Stimulated activated CD4-positive, alpha-beta T cell treated with anti-CD3 and anti-CD28 coated beads, Interleukin-15, amount 100 ng/mL, for 1 hour (primary cell): ENCODE data around the gene RASGRP1.
"Not testable (repeated sequence)": the region's sequence is repeated elsewhere in the genome, so short reads cannot be mapped to it uniquely, and the experiment has no call there.

Experiments used
- DNase-seq, 2 donors: peaks; one replicate each; pipeline ENCODE4 v3.0.0-alpha.2; 2020; ENCODE audit warnings: low read depth in 1 of 2, low spot score in 1 of 2

RASGRP1 gene

DNA sequence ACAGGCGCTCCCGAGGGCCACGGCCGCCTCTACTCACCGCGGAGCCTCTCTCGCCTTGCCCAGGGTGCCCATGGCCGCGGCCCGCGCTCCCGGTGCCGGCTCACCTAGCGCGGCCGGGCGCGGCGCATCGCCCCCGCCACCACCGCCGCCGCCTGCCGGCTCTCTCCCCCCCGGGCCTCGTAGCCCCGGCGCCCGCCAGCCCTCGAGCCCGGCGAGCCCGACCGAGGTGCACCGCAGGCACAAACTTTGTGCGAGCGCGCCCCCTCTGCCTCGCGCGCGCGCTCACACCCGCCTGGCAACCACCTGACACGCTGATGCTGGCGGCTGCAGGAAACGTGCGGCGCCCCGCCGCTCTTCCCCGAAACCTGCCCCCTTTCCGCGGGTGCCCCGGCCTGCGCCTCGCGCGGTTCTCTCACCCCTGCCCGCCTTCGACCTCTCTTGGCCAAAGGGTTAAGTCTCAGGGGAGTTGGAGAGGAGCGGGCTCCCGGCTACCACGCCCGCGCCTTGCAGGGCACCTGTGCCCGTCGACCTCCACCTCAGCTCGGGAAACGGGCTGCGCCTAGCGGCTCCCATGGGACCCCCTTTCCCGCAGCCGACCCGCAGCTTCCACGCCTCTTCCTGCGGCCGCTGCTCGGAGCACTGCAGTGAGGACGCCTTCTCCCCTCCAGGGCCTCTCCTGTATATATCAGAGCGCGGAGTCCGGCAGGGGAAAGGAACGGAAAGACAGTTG lies at the start of gene RASGRP1:
Gene RASGRP1, minus strand, starts transcription at position 258 of the 730 bp plus-strand sequence. Its CDS starts 186 bp downstream, at position 72.
- DNase-seq: peak; percentile 77

DNA sequence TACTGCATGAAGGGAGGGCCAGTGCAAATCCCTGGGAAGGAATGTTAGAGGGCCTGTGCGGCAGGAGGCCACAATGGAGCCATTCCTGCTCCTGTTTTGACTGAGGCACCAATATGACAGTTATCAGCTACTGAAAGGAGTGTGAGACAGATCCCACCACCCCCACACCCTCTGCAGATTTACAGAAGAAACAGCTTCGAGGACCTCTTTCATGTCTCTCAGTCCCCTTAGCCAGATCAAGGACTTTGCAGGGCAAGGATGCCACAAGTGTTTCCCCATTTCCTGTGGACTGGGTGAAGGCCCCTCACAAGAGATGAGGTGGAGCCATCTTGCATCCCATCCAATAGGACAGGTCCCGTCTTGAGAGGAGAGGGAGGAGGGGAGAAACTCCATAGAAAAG lies 48.5 kb upstream of the RASGRP1 start:
- no peak for DNase-seq

DNA sequence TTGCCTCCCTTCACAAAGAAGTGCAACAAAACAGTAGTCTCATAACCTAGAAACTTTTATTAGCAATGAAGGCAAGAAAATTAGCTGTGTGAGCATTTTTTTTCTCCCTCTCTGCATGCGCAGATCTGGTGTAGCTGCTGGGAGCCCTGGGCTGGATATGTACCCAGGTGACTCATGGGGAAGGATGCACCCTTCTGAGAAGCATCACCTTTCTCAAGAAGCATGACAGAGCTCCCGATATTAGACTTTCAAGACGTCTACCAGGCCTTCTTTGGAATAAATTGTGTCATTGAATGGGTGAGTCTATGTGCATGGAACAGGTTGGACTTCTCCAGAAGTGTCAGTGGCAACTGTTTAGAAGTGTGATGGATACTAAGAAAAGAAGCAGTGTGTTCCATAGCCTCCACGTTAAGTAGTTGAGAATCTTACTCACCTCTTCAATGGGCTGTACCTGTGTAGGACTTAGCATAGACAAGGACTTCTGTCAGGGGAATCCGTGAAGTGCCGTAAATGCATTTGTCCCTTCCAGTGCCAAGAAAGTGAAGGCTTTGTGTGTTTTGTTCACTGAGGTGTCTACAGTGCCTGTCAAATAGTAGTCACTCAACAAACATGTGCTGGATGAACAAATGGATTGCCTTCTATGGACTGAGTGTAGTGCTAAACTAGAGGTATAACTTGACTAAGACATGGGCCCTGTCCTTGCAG lies 47.7 kb upstream of the RASGRP1 start:
- peak; percentile 5 to 8 for DNase-seq

DNA sequence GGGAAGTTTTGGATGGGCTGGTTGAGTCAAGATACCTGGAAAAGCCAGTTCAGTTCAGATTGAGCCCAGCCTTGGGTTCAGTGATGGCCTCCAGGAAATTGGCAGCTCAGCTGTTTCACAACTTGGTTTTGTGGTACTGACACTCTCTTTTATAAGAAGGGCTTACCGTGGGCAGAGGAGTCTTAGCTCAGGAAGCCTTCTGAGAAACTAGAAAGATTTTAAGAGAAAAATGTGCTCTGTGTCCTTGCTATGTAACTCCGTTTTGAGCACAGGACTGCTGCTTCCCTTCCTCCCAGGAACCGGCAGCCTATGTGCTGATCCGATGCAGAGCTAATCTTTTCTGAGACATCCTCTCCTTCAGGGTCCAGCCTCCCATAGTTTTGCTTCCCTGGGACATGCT lies 46.6 kb upstream of the RASGRP1 start:
- DNase-seq: peak in 1 of 2 donors; percentile 13

DNA sequence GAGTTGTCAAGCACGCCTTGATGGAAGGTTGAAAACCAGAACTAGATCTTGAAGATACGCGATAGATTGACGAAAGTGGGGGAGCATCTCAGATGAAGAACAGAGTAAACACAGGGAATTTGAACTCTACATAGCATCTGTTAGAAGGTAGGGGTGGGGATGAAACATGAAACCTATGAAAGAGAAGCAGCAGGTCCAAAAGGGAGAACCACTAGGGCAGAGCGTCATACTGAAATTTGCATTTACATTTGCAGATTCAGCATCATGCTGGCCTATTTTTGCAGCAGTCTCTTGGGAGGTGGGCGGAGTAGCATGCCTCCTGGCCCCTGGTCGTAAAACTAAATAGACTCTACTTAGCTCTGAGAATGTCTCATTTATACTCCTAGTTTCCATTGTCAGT lies 46.1 kb upstream of the RASGRP1 start:
- DNase-seq: no peak

DNA sequence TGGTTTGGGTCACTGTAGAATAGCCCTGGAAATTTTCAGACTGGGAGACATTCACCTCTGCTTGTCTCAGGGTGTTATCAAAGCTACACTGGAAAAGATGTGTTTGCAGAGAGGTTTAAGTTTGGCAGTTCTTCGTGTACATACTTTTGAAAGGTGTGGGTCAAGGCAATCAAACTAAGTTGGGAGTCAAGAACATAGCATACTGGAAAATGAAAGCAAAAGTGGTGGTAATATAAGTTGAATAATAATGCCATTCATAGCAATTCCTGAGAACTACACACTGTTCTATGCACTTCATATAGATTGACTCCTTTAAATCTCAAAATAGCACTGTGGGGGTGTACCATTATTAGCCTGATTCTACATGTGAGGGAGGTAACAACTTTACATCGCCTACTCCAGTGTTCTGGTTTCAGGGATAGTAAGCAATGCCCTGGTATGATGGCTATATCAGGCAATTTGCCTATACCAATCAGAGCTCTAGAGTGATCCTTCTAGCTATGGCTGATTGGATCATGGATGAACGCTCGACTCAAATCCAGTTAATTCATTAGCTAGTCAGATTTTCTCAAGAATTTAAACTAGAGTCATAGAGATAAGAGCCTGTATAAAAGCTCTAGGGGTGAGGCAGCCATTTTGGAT lies 44.6 kb upstream of the RASGRP1 start:
- no peak for DNase-seq

DNA sequence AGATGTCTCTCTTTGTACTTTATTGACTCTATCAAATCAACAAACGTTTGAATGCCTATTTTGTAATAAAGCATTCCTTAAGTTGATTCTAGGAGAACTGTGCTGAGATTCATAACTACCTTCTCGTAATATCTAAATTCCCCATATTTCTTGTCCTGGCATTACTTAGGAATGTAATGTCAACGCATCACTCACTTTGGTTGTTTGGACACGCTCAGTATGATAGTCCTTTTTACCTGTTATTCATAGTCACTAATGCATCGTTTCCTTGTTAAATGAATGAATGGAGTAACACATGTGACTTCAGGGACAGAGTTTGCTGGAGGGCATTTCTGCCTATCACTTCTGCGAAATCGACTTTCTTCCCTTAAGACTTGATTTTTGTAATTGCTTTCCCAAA lies 44.1 kb upstream of the RASGRP1 start:
- no peak for DNase-seq

DNA sequence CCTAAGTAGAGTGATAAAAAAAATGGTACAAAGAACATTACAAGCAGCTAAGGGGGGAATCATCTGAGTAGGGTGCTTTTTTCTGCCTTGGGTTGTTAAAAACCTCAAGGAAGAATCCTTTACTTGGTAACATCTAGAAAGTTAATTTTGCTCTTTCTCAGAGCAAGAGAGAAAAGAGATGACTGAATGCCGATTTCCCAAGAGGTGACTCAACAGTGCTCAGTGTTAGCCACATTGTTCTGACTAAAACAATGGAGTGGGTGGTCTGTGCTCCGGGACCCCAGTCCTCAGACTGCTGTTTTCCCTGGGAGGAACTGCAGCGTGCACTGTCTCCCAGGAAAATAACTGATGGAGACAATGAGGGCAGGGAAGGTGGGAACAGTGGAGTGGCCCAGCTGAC lies 41.1 kb upstream of the RASGRP1 start:
- DNase-seq: no peak

DNA sequence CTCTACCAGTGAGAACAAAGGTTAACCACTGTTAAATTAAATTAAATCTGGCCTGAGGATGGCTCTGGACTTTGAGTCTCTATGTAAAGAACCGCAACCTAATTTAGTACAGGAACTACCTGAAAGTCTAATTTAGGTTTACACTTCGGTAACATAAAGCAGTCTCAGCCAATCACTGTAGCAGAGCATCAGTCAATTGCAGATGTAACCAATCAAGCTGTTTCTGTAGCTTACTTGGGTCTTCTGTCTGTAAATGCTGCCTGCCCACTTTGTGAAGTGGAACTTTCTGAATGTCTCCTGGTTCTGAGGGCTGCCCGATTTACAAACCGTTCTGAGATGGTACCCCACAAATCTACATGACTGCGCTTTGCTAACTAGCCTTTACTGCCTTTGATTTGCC lies 39.1 kb upstream of the RASGRP1 start:
- DNase-seq: no peak

DNA sequence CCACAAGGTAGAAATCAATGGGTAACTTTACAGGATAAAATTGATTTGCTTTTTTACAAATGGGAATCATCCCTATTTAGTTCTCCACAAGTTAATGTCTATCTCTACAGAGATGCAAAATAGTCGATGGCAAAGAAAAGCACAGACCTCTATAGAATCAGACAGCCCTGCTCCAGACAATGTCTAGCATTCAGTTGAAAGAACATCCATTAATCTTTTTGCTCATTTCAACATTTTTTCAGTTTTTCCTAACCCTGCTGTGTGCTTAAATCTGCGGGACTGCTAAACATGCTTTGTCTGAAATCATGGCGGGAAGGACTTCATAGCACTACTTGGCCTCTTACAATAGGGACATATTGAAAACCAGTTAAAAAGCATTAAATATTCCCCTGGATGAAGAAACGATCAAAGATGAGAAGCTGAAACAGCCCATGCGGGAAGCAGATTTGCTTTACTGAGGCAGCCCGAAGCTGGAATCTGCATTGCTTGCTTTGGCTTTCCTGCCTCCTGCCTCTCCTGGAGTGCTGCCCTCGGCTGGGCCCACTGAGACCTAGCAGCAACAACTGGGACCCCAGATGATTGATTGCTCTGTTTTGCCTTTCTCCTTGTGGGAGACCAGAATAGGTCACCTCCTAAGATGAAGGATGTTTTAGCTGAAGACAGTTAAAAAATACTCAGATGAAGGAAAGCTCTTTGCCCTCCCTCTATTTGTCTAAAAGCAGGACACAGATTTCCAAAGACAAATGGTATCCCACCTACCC lies 38.5 kb upstream of the RASGRP1 start:
- DNase-seq: no peak

DNA sequence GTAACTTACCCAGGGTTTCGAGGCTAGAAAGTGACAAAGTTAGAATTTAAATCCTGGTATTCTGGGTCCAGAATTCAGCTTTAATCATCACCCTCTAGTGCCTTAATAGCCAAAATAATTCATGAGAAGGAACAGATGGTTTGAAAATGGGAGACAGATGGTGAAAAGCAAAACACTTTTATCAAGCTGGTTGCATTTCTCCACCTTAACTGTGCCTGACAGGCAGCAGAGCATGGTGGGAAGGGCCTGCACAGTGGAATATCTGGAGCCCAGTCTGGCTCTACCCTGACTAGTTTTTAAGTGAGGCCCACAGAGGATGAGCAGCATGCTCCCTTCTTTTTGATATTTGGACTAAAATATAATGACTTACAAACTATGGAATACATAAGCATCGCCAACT lies 35.6 kb upstream of the RASGRP1 start:
- DNase-seq: no peak

DNA sequence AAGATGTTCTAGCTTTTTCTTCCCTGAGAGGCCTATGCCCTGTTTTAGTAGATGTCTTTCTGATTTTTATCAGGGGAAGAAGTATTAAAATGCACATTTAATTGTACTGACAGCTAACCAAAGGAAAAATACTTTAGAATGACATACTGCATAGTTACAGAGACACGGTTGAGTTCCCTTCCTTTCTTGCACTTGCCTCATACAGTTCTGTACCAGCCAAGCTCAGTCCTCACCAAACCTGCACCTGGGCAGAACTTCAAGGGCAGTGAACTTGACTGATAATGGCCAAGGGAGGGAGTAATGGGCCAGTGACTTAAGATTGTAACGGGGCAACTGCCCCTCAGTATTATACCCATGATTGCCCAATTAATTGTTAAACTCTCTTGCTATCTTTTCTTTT lies 34.1 kb upstream of the RASGRP1 start:
- DNase-seq: no peak

DNA sequence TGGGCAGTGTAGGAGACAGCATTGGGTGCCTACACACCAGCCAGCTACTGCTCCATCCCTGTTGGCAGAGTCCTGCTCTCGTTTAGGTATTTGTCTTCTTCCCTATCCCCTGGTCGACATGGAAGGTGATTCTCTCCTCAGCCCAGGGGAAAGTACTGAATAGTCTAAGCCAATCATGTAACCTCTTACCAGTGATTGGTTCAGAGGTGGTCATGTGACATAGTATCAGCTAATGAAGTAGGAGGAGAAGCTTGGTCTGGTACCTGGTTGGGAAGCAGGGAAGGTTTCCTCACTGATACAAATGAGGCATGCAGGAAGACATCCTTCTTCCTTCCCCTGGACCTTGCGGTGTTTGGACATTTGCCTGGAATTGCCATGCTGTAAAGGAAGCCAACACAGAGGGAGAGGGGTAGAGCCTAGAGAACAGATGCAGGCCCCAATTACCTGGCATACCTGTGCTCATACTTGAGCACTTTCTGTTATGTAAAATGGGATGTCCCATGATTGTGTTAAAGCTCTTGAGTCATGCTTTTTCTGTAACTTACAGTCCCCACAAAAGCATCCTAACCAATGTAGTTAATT lies 32.7 kb upstream of the RASGRP1 start:
- DNase-seq: no peak

DNA sequence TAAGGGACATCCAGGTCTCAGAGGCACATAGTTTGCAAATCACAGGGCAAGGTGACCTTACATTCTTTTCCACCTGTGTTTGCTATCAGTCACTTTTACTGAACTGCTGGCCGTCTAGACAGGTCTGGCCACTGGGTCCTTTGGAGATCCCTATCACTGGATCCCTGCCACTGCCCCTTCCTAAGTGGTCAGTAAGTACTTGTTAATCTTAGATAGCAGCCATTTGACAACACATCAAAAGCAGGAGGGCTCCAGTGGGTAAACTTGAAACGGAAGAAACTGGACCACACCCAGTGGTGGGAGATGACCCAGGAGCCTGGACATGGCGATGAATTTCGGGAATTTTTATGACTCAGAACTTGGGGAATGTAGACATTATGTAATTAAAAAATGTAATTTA lies 28.9 kb upstream of the RASGRP1 start:
- DNase-seq: no peak

DNA sequence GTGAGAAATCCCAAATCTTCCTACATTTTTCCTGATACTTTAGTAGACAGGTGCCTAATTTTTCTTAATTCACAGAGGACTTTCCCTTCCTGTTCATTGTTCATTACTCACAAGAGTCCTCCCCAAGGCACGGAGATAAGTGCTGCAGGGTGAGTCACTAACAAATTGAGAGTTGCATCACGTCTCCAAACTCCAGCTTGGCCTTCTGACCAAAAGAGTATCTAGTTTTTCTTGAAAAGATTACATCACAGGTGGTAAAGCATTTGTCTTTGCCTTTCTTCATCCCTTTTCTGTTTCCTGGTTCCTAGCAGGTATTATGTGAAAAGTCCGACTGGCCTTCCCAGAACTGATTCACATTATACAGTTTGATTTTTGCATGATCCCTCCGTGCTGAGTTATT lies 24.9 kb upstream of the RASGRP1 start:
- DNase-seq: no peak

DNA sequence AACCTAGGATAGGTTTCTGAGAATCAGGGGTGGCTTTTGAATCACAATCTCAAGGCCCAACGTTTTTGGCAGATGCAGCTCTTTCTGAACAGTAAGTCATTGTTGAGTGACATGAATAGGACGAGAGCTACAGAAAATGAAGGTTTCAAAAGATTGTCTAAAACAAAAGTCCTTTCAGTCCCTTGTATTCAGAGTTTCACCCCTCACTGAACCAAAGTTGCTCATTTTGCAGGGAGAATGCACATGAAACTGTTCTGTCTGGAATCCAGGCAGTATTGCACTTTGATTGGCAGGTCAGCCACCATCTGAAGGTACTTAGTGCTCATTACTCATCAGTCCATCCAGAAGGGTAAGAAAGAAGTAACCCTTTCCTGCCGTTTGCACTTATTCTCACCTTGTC lies 24.1 kb upstream of the RASGRP1 start:
- DNase-seq: no peak

DNA sequence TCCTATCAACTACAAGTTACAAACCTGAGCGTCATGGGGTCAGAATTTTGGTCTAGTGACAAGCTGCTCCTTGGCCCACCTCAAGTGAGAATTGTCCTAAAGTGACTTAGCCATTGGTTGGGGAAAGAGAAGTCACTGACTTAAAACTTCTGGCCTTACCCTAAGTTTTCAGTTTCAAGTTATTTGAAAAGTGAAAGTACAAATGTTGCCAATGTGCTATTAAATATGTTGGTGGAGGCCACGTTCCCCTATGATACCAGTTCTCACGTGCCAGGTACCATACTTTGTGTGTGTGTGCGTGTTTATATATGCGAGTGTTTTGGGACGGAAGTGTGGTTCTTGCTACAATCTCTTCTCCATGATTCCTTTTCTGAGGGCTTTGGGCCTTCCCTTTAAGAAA lies 22.6 kb upstream of the RASGRP1 start:
- DNase-seq: no peak

DNA sequence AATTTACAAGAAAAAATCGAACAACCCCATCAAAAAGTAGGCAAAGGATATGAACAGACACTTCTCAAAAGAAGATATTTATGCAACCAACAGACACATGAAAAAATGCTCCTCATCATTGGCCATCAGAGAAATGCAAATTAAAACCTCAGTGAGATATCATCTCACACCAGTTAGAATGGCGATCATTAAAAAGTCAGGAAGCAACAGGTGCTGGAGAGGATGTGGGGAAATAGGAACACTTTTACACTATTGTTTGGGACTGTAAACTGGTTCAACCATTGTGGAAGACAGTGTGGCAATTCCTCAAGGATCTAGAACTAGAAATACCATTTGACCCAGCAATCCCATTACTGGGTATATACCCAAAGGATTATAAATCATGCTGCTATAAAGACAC lies 21.4 kb upstream of the RASGRP1 start:
- not testable (repeated sequence) for DNase-seq

DNA sequence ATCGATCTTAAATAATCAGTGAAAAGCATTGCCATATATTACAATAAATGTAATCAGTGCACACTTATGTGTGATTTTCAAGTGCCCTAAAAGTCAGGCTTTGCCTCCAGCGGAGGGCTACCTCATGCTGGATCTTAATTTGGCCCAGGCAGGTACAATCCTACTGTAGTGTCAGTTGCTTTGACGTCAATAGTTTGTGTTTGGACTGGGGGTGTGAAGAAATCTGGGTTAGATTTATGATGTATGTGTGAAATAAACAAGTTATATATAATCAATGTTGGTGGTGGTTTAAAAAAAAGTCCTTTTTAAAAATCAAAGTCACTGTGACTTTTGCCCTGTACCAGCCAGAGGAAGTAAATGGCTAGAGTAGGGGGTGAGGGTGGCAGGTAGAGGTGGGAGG lies 14.0 kb upstream of the RASGRP1 start:
- no peak for DNase-seq

DNA sequence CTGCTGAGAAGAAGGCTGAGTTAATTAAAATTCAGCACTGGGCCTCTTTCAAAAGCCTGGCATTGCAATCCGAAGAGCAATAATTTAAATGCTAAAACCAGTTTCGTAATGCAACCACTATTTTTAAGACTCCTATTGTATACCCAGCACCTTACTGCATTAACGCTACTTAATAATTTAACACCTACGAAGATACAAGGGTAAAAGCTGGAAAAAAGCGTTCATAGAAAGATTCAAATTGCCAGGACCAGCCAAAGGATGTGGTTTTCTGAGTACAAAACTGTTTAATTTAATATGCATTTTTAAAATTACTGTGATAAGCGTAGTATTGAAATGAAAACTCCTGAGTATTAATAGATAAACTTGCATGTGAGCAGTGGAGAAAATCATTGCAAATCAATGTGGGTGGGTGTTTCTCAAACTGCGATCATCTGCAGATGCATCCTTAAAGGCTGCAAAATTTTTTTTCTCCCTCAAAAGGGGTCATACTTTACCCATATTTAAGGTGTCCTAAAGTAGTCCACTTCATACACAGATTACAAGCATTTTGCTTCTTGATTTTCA lies 12.9 kb upstream of the RASGRP1 start:
- no peak for DNase-seq

DNA sequence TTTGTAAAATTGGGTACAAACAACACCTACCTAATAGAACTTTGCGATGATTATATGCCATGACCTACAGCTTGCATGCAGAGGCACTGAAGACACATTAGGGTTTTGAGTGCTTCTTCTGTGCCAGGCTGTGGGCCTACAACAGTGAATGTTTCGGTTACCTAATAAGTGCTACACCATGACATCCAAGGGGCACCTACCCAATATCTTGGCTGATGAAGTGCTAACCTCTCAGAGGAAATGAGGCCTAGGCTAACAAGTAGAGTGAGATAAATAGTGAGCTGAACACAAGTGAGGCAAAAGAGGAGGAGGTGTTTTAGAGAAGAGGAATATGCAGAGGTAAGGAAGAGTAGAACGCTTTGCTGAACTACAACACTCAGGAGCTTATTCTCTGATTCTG lies 12.2 kb upstream of the RASGRP1 start:
- DNase-seq: no peak
